GM18508 (cell line): ENCODE data around the gene FSCN2.

Source experiments
- ATAC-seq: cut with Tn5 transposase; IDR thresholded peaks from one replicate; pipeline ENCODE4 v1.9.1; 2021; ENCODE audit warnings: moderate number of reproducible peaks; ENCODE audit not compliant: insufficient read depth, unreplicated experiment

The FSCN2 gene

DNA sequence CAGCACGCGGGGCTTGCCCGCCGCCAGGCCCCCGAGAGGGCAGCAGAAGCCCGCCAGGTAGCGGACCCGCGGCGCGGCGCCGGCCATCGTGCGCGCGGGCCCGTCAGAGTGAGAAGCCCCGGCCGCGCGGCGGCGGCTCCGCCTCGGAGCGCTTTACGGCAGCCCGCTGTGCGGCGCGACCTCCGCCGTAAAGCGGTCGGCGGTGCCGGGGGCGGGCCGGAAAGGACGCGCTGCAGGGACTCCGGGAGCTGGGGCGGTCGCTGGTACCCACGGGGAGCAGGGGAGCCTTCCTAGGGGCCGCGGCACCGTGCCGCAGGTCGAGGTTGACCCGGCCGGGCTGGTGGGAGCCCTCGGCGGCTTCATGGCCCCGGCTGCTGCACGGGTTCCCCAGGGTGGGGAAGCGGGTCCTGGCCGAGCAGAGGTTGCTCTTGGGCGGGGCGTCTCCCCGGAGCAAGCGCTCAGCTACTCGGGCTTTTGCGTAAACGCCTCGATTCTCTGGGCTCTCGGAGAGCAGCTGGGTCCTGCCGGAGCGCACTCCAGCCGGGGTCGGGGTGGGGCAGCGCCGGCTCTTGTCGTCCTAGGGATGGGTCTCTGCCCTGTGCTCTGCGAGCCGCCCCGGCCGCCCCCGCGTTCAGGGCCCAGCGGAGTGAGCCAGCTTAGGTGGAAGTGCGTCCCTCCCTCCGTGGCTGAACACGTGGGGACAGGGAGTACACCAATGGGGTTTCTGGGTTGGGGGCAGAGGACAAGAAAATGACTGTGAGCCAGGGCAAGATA, 24.3 kb downstream of the FSCN2 start, which contains the start of gene FAAP100:
Gene FAAP100 (minus strand): TSS at position 110 of the 774 bp plus-strand sequence. CDS start 23 bp downstream, at position 87.
- ATAC-seq = no peak

DNA sequence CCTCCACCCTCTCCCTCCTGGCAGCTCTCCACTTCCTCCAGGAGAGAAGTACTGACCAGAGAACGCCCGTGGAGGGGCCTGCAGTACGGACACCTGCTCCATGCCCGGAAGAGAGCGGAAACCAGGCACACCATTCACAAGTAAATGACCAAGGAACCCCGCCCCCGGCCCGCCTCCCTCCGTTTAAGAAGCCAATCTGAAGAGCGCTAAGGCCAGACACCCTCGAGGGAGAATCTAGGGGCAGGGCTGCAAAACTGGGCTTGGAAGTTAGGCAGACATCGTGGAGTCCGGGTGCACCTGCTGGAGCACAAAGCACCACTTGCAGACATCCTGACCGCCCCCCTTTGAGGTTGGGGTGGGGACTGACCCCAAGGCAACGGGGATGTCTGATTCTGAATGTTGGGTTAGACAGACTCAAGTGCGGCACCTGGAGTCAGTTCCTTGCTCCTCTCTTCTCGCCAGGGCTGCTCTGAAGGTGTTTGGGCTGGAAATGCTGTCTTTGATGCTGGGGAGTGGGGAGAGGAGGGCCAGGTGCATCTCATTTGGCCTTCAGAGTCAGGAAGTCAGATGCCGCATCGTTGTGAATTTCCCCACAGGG, 24.9 kb downstream of the FSCN2 start:
- no peak for ATAC-seq

DNA sequence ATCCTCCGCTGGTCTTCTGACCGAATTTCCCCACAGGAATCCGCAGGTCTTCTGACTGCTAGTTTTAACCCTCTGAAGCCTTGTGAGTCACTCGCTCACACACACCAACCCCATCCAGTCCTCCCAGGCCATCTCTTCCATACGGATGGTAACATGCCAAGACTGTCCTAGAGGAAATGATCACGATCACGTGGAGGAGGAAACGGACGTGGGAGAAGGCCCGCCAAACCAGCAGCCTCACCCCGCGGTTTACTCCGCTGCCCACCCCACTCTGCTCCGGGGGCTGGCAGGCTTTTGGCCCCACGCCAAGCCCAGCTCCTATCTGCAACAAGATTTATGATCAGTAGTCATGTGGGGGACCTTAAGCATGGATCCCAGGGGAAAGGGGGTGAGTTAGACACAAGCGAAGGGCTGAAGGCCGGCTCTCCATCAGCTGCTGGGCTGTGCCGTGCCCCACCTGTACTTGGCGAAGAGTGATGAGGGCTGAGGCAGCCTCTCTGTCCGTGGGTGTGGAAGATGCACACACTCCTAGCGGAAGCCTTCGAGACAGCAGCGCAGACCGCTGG, 25.5 kb downstream of the FSCN2 start:
- ATAC-seq = no peak

GRCh38 chr17:81556175-81556691, 28.1 kb downstream of the FSCN2 start:
- no peak for ATAC-seq

DNA sequence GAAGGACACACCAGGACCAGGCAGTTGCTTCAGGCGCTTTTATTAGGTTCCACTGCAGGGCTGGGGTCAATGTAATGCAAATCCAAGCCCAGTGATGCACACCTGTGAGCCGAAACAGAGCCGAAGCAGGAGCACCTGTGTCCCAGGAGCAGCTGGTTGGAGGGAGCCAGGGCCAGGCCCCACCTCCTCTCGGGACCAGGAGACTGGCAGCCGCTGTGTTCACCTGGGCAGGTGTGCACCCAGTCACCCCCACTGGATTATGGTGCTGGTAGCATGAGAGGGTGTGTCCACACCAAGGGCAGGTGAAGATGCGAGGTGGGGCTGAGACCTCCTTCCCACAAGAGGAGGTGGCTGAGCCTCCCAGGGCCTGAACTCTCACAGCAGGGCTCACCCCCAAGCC, 28.7 kb downstream of the FSCN2 start:
- ATAC-seq = no peak

- no peak for ATAC-seq
Observed at GRCh38 chr17:81557276-81558114, 29.3 kb downstream of the FSCN2 start.

DNA sequence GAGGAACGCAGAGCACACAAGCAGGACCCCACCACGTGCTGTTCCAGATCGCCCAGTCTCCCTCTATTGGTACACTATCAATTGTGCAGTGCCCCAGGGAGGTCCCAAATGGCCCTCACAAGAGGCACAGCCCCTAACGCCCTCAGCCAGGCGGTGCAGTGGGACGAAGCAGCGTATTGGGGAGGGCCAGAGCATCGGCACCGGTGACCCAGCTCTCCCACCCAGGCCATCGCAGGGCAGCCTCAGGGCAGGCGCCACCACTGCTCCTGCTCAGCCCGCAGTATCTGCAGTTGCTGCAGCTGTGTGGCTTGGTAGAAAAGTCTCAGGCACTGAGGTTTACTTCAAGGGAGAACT, 29.9 kb downstream of the FSCN2 start:
- no peak for ATAC-seq

- ATAC-seq = no peak
Observed at GRCh38 chr17:81558941-81559806, 31.0 kb downstream of the FSCN2 start.

GRCh38 chr17:81561494-81561885, 33.3 kb downstream of the FSCN2 start:
- ATAC-seq = no peak

DNA sequence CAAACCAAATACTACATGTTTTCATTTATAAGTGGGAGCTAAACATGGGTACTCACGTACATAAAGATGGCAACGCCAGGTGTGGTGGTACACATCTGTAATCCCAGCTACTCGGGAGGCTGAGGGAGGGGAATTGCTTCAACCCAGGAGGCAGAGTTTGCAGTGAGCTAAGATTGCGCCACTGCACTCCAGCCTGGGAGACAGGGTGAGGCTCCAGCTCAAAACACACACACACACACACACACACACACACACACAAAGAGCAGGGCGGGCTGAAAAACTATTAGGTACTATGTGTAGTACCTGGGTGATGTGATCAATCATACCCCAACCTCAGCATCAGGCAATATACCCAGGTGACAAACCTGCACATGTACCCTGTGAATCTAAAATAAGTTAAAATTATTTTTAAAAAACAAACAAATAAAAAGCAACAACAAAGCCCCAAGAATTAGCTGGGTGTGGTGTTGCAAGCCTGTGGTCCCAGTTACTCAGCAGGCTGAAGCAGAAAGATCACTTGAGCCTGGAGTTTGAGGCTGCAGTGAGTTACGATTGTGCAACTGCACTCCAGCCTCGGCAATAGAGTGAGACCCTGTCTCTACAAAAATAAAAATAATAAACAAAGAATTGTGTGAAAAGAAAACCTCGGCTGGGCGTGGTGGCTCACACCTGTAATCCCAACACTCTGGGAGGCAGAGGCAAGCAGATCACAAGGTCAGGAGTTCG, 35.8 kb downstream of the FSCN2 start:
- ATAC-seq = no peak

- no peak for ATAC-seq
Observed at GRCh38 chr17:81564778-81565177, 36.6 kb downstream of the FSCN2 start.

DNA sequence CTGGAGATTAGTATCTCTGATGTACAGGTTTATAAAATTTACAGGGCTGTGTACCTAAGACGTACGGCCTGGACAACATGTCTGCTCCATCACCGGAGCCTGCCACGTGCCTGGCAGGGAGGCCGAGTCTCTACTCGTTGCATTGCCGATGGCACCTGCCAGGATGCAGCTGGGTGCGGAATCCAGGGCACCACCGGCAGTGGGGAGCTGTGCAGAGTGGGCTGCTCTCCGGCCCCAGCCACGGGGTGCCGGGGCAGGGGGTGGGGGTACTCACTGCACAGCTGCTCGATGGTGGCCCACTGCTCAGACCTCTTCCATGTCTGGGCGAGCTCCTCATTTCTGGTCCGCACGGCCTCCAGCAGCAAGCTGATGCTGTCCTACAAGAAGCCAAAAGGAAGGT, 37.1 kb downstream of the FSCN2 start:
- no peak for ATAC-seq

DNA sequence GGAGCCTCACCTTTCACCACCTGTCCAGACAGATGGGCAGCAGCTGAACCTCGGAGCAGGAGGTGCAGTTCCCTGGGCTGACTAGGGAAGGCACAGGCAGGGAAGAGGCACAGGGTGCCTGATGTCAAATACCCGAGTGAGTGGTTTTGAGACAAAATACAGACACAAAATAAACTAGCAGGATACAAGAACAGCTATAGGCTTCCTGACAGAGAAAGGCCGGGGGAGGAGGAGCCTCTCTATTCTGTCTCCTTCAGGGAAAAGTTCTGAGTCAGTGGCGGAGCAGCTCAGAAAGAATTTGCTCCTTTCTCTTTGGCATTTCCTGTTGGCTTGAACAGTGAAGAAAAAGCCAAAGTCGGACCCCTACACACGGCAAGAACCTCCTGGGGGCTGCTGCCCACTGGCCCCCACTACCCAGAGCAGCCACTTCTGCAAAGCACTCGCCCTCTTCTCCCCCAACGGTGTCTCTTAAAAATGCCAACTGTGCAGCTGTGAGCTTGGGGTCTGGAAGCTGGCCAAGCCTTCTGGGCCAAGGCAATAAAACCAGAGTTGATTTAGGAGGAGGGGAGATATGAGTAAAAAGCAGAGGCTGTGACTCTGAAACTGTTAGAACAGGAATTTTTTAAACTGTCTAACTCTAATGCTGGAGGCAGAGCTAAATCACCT, 38.4 kb downstream of the FSCN2 start:
- no peak for ATAC-seq

GRCh38 chr17:81567191-81567590, 39.0 kb downstream of the FSCN2 start:
- ATAC-seq = no peak

DNA sequence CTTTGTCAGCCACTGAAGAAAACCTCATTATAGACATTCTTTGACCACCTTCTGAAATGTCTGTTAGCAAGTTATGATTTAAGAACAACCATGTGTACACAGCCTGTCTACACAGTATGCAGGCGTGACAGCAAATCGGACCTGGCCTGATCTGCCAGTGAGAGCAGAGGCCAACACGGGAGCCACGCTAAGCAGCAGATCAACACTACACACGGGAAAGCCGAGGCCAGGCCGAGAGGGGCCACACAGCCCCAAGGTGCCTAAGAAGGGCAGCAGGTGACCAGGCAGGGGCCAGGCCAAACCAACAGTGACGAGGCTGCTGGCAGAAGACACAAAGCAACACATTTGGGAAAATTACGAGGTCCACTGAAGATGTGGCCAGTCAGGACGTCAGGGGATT, 40.2 kb downstream of the FSCN2 start:
- no peak for ATAC-seq

GRCh38 chr17:81569986-81570514, 41.9 kb downstream of the FSCN2 start:
- no peak for ATAC-seq

DNA sequence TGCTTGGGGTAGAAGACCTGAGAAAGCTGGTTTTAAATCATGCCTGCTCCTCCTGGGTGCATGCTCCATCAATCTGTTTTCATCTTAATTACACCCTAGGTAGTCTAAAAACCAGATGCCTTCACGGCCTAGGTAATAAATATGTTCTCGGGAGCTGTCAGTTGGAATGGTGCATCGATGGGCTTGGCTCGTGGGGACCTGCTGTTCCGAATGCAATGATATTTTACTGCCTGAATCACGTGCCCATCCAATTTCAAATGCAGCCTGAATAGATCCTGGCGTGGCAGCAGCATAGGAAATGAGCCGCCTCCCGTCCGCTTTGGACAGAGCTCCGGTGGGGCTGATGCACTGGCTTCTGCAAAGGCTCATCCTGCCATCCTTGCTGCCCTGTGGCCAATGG, 42.8 kb downstream of the FSCN2 start:
- ATAC-seq = no peak

DNA sequence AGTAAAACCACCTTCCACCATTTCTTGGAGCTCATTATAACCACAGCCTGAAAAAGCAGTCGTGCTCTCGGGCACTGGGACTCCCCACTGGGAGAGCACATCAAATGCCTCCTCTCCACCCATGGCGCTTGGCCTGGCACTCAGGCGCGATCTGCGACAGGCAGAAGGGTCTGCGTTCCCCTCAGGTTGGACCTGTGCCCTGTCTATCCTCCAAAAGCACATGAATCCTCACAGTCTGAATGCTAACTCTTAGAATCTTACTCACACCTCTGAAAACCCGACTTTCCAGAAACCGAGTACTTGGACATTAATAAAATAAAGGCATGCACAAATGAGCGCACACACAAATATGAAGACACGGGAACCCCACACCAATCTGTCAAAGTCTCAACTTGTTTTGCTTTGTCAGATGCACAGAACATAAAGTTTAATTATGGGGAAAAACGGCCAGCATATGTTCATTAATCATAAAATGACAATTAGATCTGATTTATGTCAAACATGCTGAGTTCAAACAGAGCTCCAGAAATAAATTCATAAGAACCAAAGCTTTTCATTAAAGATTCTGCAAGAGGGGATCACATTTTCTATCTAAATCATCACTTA, 44.5 kb downstream of the FSCN2 start:
- no peak for ATAC-seq
